Fibroblast of the conjunctiva (primary cell): ENCODE results near the gene PLEKHS1.
"Not testable (repeated sequence)": the region's sequence is repeated elsewhere in the genome, so short reads cannot be mapped to it uniquely, and the experiment has no call there.

Experiments
- DNase-seq: peaks from one replicate; pipeline ENCODE4 v3.0.0-alpha.2; 2010; ENCODE audit warnings: low read depth

PLEKHS1 gene

GRCh38 chr10:113801569-113801968 is 50.1 kb downstream of the PLEKHS1 start:
- no peak for DNase-seq

- no peak for DNase-seq
These were observed 51.5 kb downstream of the PLEKHS1 start for GRCh38 chr10:113802997-113803396.

- no peak for DNase-seq
These were observed 55.0 kb downstream of the PLEKHS1 start for GRCh38 chr10:113806503-113806902.

DNA sequence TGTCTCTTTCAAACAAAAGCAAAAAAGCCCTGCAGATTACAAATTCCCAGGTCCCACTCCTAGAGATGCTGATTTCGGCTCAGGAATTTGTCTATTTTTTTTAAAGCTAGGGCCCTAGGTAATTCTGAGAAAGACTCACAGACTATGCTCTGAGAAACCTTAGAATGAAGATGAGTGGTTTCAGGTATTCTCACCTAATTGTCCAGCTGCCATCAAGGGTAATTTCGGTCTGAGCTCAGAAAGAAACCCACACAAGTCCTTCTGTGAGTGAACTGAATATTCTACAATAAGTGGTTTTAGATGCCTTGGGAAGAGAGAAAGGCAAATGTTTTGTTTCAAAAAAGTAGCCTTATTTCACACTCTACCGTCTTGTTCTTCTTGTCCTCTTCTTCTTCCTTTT is 56.7 kb downstream of the PLEKHS1 start:
- DNase-seq: no peak

DNA sequence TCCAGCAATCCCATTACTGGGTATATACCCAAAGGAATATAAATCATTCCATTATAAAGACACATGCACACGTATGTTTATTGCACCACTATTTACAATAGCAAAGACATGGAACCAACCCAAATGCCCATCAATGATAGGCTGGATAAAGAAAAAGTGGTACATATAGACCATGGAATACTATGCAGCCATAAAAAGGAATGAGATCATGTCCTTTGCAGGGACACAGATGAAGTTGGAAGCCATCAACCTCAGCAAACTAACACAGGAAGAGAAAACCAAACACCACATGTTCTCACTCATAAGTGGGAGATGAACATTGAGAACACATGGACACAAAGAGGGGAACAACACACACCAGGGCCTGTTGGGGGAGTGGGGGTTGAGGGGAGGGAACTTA is 63.2 kb downstream of the PLEKHS1 start:
- not testable (repeated sequence) for DNase-seq

- DNase-seq: no peak
These were observed 68.5 kb downstream of the PLEKHS1 start for GRCh38 chr10:113819989-113820388.

DNA sequence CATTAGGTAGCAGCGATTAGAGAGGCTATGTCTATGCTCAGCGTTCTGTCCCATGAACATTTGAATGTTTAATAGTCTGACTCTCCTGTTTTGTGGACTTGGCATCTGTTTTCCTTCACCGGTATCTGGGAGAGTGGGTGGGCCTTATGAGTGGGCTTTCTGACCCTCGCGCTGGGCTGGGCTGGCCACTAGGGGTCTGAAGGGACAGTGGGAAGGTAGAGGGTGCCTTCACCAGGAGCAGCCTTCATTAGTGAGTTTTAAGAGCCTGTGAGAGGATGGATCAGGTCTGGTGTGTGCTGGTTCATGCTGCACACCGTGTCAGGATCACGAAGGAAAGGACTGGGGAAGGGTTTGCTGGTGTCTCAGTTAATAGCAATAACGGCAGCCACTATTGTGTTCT is 69.0 kb downstream of the PLEKHS1 start:
- no peak for DNase-seq

DNA sequence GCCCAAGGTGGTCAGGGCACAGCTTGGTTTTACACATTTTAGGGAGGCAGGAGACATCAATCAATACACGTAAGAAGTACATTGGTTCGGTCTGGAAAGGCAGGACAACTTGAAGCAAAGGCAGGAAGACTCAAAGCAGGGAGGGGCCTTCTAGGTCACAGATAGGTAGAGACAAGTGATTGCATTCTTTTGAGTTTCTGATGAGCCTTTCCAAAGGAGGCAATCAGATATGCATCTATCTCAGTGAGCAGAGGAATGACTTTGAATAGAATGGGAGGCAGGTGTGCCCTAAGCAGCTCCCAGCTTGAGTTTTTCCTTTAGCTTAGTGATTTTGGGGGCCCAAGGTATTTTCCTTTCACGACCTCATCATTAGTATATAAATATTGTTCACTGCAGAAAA is 69.8 kb downstream of the PLEKHS1 start:
- DNase-seq: not testable (repeated sequence)

DNA sequence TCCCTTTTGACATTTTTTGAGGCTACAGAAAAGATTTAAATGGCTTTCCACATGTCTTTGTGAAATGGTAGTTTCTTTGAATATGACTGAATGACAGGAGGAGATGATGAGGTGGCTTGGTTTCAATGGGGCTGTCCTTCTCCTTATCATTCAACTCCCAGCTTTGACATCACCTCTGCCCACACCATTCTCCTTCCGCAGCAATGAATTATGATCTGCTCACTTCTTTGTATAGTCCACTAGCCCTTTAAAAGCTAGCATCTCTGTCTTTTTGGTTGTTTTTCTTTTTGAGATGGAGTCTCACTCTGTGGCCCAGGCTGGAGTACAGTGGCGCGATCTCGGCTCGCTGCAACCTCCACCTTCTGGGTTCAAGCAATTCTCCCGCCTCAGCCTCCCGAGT is 70.7 kb downstream of the PLEKHS1 start:
- DNase-seq: no peak

DNA sequence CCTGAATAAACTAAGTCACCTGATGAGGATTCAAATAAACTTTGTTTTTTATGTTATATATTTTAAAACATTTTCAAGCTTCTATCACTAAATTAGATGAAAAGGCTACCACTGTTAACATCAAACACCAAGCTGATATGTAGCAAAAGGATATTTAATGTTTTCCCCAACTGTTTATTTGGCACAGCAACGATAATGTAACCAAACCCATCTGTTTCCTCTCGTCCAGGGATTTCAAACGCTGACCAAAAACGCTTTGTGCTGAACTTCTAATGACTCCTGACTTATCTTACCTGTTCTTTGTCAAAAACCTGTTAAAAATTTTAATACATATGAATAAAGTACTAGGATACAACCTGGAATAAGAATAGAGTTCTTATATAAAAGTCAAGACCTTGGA is 71.9 kb downstream of the PLEKHS1 start:
- no peak for DNase-seq

- no peak for DNase-seq
These were observed 74.3 kb downstream of the PLEKHS1 start for GRCh38 chr10:113825791-113826190.

DNA sequence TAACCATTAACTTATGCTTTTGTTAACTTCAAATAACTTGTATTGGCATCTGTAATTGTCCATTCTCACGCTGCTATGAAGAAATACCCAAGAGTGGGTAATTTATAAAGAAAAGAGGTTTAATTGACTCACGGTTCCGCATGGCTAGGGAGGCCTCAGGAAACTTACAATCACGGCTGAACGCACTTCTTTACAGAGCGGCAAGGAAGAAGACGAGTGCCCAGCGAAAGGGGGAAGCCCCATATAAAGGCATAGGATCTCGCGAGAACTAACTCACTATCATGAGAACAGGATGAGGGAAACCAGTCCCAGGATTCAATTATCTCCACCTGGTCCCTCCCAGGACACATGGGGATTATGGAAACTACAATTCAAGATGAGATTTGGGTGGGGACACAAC is 77.1 kb downstream of the PLEKHS1 start:
- not testable (repeated sequence) for DNase-seq
